GM12801 (cell line): ENCODE data around the gene ZNF141.

Experiments used
- TF ChIP-seq, protein P1 (sequence below): IDR thresholded peaks from one replicate; pipeline ENCODE4 v1.5.1; 2011; ENCODE audit warnings: control low read depth; ENCODE audit not compliant: insufficient read length; ENCODE audit errors: extremely low read depth

Gene ZNF141

GRCh38 chr4:340011-340410 lies 2.4 kb downstream of the ZNF141 start:
- TF ChIP-seq, protein P1, sequence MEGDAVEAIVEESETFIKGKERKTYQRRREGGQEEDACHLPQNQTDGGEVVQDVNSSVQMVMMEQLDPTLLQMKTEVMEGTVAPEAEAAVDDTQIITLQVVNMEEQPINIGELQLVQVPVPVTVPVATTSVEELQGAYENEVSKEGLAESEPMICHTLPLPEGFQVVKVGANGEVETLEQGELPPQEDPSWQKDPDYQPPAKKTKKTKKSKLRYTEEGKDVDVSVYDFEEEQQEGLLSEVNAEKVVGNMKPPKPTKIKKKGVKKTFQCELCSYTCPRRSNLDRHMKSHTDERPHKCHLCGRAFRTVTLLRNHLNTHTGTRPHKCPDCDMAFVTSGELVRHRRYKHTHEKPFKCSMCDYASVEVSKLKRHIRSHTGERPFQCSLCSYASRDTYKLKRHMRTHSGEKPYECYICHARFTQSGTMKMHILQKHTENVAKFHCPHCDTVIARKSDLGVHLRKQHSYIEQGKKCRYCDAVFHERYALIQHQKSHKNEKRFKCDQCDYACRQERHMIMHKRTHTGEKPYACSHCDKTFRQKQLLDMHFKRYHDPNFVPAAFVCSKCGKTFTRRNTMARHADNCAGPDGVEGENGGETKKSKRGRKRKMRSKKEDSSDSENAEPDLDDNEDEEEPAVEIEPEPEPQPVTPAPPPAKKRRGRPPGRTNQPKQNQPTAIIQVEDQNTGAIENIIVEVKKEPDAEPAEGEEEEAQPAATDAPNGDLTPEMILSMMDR: no peak

DNA sequence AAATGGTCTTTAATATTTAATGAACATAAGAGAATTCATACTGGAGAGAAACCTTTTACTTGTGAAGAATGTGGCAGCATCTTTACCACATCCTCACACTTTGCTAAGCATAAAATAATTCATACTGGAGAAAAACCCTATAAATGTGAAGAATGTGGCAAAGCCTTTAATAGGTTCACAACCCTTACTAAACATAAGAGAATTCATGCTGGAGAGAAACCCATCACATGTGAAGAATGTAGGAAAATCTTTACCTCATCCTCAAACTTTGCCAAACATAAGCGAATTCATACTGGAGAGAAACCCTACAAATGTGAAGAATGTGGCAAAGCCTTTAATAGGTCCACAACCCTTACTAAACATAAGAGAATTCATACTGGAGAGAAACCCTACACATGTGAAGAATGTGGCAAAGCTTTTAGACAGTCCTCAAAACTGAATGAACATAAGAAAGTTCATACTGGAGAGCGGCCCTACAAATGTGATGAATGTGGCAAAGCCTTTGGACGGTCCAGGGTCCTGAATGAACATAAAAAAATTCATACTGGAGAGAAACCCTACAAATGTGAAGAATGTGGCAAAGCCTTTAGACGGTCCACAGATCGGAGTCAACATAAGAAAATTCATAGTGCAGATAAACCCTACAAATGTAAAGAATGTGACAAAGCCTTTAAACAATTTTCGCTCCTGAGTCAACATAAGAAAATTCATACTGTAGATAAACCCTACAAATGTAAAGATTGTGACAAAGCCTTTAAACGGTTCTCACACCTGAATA lies 35.6 kb downstream of the ZNF141 start:
- TF ChIP-seq, protein P1: no peak

- TF ChIP-seq, protein P1: no peak
Measured at GRCh38 chr4:374298-375160, 36.9 kb downstream of the ZNF141 start.

- TF ChIP-seq, protein P1: no peak
Measured at GRCh38 chr4:384311-385010, 46.8 kb downstream of the ZNF141 start.

- TF ChIP-seq, protein P1: no peak
Measured at GRCh38 chr4:385934-386707, 48.5 kb downstream of the ZNF141 start.

DNA sequence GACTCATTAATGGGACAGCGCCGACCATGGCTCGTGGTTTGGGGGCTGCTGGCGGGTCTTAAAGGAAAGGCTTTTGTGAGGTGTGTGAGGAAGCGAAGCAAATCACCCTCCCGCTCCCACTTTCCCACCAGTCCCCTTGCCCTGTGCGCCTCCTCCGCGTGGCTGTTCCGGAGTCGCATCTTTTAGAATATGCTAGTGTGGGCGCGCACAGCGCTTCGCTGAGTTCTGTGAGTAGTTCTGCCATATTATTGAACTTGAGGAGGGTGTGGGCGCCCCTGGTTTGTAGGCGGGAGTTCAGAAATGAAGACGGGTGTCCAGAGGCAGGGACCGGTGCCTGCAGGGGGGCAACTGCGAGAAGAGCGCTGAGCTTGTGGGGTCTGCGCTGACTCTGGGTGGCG lies 49.1 kb downstream of the ZNF141 start:
- TF ChIP-seq, protein P1: no peak

DNA sequence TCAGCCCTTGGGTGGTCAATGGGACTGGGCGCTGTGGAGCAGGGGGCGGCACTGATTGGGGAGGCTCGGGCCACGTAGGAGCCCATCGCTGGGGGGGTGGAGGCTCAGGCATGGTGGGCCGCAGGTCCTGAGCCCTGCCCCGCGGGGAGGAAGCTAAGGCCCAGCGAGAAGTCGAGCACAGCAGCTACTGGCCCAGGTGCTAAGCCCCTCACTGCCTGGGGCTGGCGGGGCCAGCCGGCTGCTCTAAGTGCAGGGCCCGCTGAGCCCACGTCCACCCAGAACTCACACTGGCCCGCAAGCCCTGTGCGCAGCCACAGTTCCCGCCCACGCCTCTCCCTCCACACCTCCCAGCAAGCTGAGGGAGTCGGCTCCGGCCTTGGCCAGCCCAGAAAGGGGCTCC lies 66.4 kb downstream of the ZNF141 start:
- TF ChIP-seq, protein P1: no peak
